CD4-positive, alpha-beta T cell treated with Interleukin-2 at 100 ng/mL for 4 hours (primary cell): ENCODE measurements around the gene PCSK7.

Experiments used
- DNase-seq: peaks from one replicate; pipeline ENCODE4 v3.0.0-alpha.2; 2020; ENCODE audit warnings: low spot score

The PCSK7 gene

DNA sequence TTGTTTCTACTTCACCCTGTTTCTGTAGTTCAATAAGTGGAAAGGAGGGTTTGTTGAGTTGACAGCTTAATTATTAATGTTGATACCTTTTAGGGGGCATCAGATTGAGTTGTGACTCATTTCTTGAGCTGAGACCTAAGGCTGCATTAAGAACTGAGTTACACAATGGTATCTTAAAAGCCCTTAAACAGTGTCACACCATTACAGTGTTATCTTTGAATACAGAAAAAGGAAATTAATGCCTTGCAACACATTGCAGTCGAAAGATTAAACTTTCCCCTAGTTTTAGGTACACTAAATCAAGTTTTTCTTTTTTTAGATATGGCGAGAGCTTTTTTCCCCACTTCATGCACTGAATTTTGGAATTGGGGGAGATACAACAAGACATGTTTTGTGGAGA lies 71.0 kb downstream of the PCSK7 start:
- no peak for DNase-seq

DNA sequence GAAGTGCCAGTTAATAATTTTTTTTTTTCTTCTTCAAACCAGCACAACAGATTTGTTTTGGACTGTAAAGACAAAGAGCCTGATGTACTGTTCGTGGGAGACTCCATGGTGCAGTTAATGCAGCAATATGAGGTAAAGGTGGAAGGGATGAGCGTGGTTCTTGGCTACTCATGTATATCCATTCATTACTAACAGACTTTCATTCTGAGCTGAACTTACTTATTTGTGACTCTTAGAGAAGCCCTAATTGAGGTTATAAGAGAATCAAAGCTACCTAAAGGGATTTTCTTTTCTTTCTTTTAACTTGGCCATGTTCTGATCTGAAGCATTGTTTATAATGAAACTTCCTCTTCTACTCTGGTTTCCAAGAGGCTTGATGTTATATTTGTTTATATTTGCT lies 72.0 kb downstream of the PCSK7 start:
- DNase-seq, result no peak

DNA sequence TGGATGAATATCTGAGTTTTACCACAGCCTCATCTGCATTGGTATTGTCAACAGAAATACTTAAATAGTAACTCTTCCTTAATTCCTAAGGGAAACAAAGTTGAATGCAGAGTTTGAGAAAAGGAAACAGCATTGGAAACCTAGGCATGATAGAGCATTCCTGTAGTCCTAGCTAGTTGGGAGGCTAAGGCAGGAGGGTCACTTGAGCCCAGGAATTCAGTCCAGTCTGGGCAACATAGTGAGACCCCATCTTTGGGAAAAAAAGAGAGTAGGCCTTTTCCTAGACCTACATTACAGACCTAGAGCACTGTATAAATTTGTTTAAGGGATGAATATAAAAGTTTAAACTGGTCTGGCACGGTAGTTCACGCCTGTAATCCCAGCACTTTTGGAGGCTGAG lies 74.4 kb downstream of the PCSK7 start:
- no peak for DNase-seq

DNA sequence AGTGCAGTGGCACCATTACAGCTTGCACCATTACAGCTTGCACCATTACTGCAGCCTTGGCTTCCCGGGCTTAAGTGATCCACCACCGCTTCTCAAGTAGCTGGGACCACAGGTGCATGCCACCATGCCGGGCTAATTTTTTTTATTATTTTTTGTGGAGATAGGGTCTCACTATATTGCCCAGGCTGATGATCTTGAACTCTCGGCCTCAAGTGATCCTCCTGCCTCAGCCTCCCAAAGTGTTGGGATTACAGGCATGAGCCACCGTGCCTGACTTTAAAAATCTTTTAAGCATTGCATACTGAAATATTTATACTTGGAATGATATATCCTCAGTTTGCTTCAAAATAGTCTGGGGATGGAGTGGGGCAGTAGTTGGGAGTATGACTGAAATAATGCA lies 77.4 kb downstream of the PCSK7 start:
- no peak for DNase-seq
